Neural cell (in vitro differentiated cells): ENCODE data around the gene SPAG6.

Experiments used
- POLR2AphosphoS5 ChIP-seq: IDR thresholded peaks from 2 replicates; pipeline ENCODE4 v1.6.1; 2012
- RAD21 ChIP-seq: fragments of 450-650 bp; conservative IDR thresholded peaks from 2 replicates; pipeline ENCODE4 v1.6.1; 2014; ENCODE audit warnings: antibody characterized with exemption, mild to moderate bottlenecking, moderate library complexity
- TF ChIP-seq, protein P1 (sequence below): fragments of 450-650 bp; IDR thresholded peaks from 2 replicates; pipeline ENCODE4 v1.5.1; 2014; ENCODE audit warnings: antibody characterized with exemption, mild to moderate bottlenecking, moderate library complexity; ENCODE audit not compliant: poor library complexity, severe bottlenecking

- TF ChIP-seq POLR2AphosphoS5 (no peak), RAD21 (no peak)
- TF ChIP-seq, protein P1, sequence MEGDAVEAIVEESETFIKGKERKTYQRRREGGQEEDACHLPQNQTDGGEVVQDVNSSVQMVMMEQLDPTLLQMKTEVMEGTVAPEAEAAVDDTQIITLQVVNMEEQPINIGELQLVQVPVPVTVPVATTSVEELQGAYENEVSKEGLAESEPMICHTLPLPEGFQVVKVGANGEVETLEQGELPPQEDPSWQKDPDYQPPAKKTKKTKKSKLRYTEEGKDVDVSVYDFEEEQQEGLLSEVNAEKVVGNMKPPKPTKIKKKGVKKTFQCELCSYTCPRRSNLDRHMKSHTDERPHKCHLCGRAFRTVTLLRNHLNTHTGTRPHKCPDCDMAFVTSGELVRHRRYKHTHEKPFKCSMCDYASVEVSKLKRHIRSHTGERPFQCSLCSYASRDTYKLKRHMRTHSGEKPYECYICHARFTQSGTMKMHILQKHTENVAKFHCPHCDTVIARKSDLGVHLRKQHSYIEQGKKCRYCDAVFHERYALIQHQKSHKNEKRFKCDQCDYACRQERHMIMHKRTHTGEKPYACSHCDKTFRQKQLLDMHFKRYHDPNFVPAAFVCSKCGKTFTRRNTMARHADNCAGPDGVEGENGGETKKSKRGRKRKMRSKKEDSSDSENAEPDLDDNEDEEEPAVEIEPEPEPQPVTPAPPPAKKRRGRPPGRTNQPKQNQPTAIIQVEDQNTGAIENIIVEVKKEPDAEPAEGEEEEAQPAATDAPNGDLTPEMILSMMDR, result no peak
These were observed 21.5 kb downstream of the SPAG6 start for GRCh38 chr10:22366771-22367170.
